ENCODE results near the gene CAMSAP1.

CAMSAP1 gene

DNA sequence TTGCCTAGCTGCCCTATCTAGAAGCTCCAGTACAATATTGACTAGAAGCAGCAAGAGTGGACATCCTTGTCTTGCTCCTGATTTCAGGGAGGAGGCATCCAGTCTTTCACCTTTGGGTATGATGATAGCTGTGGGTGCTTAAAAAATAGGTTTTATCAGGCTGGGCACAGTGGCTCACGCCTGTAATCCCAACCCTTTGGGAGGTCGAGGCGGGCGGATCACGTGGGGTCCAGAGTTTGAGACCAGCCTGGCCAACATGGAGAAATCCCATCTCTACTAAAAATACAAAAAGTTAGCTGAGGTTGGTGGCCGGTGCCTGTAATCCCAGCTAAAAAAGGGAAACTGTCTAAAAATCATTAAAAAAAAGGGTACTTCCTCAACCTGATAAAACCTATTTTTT lies 2.0 kb upstream of the CAMSAP1 start:
- Histone ChIP-seq H3K9me3 (ENCODE audit: control insufficient read depth, insufficient read depth, low read depth, low read length) (no peaks in the 10 kb centered on the region), H3K27ac (ENCODE audit: extremely low read depth, low read depth, low read length) (no peak overlapping the region), H3K4me1 (ENCODE audit: control insufficient read depth, insufficient read depth, low read length) (no peaks in the 10 kb centered on the region; the same call in 1 of the 2 replicates), H3K4me3 (ENCODE audit: low read depth, low read length) (no peak overlapping the region), H3K36me3 (ENCODE audit: control insufficient read depth in 2 of 2, insufficient read depth in 1 of 2, low read length in 2 of 2) (peaks cover 11 to 57% of the 10 kb centered on the region in 2 experiments; a peak in 2 of 3 replicates)
- ChIA-PET CTCF (interaction anchor here (0.6 to 0.7 kb wide), 2 partner anchors 65 to 321 kb away, joined by 3 read pairs; no protein-coding TSS in a partner anchor), POLR2A (no interaction called here)
- TF ChIP-seq ZNF223 (tag by site-specific recombination; IDR thresholded peaks at IDR 0.05), result no peak
- TF ChIP-seq, protein P1, sequence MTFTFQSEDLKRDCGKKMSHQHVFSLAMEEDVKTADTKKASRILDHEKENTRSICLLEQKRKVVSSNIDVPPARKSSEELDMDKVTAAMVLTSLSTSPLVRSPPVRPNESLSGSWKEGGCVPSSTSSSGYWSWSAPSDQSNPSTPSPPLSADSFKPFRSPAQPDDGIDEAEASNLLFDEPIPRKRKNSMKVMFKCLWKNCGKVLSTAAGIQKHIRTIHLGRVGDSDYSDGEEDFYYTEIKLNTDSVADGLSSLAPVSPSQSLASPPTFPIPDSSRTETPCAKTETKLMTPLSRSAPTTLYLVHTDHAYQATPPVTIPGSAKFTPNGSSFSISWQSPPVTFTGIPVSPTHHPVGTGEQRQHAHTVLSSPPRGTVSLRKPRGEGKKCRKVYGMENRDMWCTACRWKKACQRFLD (tag by site-specific recombination; IDR thresholded peaks at IDR 0.05), result no peak
- TF ChIP-seq ZBTB8A (tag by site-specific recombination; IDR thresholded peaks at IDR 0.05), result no peak
- TF ChIP-seq OSR2 (tag by site-specific recombination; IDR thresholded peaks at IDR 0.05), result no peak
- TF ChIP-seq ZSCAN30 (tag by site-specific recombination; IDR thresholded peaks at IDR 0.05), result no peak
- no peak for TF ChIP-seq ZNF341 (tag by site-specific recombination; IDR thresholded peaks at IDR 0.05; ENCODE audit: low read depth)
- TF ChIP-seq, protein P2, sequence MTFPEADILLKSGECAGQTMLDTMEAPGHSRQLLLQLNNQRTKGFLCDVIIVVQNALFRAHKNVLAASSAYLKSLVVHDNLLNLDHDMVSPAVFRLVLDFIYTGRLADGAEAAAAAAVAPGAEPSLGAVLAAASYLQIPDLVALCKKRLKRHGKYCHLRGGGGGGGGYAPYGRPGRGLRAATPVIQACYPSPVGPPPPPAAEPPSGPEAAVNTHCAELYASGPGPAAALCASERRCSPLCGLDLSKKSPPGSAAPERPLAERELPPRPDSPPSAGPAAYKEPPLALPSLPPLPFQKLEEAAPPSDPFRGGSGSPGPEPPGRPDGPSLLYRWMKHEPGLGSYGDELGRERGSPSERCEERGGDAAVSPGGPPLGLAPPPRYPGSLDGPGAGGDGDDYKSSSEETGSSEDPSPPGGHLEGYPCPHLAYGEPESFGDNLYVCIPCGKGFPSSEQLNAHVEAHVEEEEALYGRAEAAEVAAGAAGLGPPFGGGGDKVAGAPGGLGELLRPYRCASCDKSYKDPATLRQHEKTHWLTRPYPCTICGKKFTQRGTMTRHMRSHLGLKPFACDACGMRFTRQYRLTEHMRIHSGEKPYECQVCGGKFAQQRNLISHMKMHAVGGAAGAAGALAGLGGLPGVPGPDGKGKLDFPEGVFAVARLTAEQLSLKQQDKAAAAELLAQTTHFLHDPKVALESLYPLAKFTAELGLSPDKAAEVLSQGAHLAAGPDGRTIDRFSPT (tag by site-specific recombination; IDR thresholded peaks at IDR 0.05), result no peak
- no peak for TF ChIP-seq ZNF350 (tag by site-specific recombination; IDR thresholded peaks at IDR 0.05)
- no peak for TF ChIP-seq ZNF623 (tag by site-specific recombination; IDR thresholded peaks at IDR 0.05)
- no peak for TF ChIP-seq ZNF529 (tag by site-specific recombination; IDR thresholded peaks at IDR 0.05; ENCODE audit: insufficient replicate concordance)
- no peak for TF ChIP-seq ZNF830 (tag by site-specific recombination; IDR thresholded peaks at IDR 0.05; ENCODE audit: low read depth)
- no peak for TF ChIP-seq ZNF214 (tag by site-specific recombination; IDR thresholded peaks at IDR 0.05; ENCODE audit: borderline replicate concordance)
- TF ChIP-seq, protein P3, sequence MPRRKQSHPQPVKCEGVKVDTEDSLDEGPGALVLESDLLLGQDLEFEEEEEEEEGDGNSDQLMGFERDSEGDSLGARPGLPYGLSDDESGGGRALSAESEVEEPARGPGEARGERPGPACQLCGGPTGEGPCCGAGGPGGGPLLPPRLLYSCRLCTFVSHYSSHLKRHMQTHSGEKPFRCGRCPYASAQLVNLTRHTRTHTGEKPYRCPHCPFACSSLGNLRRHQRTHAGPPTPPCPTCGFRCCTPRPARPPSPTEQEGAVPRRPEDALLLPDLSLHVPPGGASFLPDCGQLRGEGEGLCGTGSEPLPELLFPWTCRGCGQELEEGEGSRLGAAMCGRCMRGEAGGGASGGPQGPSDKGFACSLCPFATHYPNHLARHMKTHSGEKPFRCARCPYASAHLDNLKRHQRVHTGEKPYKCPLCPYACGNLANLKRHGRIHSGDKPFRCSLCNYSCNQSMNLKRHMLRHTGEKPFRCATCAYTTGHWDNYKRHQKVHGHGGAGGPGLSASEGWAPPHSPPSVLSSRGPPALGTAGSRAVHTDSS (tag by site-specific recombination; IDR thresholded peaks at IDR 0.05), result no peak
- TF ChIP-seq ZNF48 (tag by site-specific recombination; IDR thresholded peaks at IDR 0.05), result no peak
- no peak for TF ChIP-seq GLIS2 (tag by site-specific recombination; IDR thresholded peaks at IDR 0.05)
- TF ChIP-seq TCF7L2 (IDR thresholded peaks at IDR 0.05; ENCODE audit: borderline replicate concordance, low read depth, low read length), result no peak
- TF ChIP-seq GLI4 (tag by site-specific recombination; IDR thresholded peaks at IDR 0.05), result no peak
- TF ChIP-seq ZSCAN16 (tag by site-specific recombination; IDR thresholded peaks at IDR 0.05), result no peak
- no peak for TF ChIP-seq BCL11B (tag by site-specific recombination; IDR thresholded peaks at IDR 0.05; ENCODE audit: low read depth)

DNA sequence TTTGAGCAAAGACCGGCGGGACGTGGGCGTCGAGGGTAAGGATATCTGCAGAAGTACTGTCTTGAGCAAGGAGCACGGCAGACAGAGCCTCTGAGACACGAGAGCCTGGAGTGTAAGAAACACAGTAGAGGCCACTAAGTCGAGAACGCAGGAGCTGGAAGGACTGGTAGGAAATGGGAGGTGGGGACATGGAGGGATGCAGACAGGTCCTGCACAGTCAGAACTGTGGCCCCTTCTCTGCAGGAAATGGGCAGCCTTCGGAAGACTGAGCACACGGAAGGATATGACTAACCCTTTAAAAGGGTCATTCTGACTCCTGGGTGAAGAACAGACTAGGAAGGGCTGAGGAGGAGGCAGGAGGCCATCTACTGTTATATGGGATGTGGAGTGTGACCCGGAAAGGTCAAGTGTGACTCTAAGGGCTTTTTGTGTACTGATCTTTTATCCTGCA lies 1.4 kb upstream of the CAMSAP1 start:
- no peaks in the 10 kb centered on the region; the same call in 1 of the 2 replicates for H3K4me1 ChIP-seq (ENCODE audit: control insufficient read depth, insufficient read depth, low read length)
- H3K9me3 ChIP-seq (ENCODE audit: control insufficient read depth, insufficient read depth, low read depth, low read length), result no peaks in the 10 kb centered on the region
- peaks cover 11 to 51% of the 10 kb centered on the region in 2 experiments; a peak in 2 of 3 replicates for H3K36me3 ChIP-seq (ENCODE audit: control insufficient read depth in 2 of 2, insufficient read depth in 1 of 2, low read length in 2 of 2)
- no peak overlapping the region for H3K4me3 ChIP-seq (ENCODE audit: low read depth, low read length)
- ChIA-PET POLR2A (no interaction called here), CTCF (interaction anchor here (0.7 kb wide), 1 partner anchor 66 kb away, joined by 3 read pairs; no protein-coding TSS in a partner anchor)
- no peak for TF ChIP-seq ZNF248 (tag by site-specific recombination; IDR thresholded peaks at IDR 0.05)
- TF ChIP-seq ZNF600 (tag by site-specific recombination; IDR thresholded peaks at IDR 0.05), result peak; percentile 36; the same call in 1 of the 2 replicates
- no peak for TF ChIP-seq ZNF48 (tag by site-specific recombination; IDR thresholded peaks at IDR 0.05)
- no peak for TF ChIP-seq ZNF473 (tag by site-specific recombination; IDR thresholded peaks at IDR 0.05)
- no peak for TF ChIP-seq ZNF221 (tag by site-specific recombination; IDR thresholded peaks at IDR 0.05; ENCODE audit: borderline replicate concordance)
- TF ChIP-seq YY1 (tag by site-specific recombination; IDR thresholded peaks at IDR 0.05), result no peak
- TF ChIP-seq, protein P4, sequence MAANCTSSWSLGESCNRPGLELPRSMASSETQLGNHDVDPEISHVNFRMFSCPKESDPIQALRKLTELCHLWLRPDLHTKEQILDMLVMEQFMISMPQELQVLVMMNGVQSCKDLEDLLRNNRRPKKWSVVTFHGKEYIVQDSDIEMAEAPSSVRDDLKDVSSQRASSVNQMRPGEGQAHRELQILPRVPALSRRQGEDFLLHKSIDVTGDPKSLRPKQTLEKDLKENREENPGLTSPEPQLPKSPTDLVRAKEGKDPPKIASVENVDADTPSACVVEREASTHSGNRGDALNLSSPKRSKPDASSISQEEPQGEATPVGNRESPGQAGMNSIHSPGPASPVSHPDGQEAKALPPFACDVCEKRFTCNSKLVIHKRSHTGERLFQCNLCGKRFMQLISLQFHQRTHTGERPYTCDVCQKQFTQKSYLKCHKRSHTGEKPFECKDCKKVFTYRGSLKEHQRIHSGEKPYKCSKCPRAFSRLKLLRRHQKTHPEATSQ (tag by site-specific recombination; IDR thresholded peaks at IDR 0.05), result no peak
- TF ChIP-seq, protein P5, sequence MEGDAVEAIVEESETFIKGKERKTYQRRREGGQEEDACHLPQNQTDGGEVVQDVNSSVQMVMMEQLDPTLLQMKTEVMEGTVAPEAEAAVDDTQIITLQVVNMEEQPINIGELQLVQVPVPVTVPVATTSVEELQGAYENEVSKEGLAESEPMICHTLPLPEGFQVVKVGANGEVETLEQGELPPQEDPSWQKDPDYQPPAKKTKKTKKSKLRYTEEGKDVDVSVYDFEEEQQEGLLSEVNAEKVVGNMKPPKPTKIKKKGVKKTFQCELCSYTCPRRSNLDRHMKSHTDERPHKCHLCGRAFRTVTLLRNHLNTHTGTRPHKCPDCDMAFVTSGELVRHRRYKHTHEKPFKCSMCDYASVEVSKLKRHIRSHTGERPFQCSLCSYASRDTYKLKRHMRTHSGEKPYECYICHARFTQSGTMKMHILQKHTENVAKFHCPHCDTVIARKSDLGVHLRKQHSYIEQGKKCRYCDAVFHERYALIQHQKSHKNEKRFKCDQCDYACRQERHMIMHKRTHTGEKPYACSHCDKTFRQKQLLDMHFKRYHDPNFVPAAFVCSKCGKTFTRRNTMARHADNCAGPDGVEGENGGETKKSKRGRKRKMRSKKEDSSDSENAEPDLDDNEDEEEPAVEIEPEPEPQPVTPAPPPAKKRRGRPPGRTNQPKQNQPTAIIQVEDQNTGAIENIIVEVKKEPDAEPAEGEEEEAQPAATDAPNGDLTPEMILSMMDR (tag by site-specific recombination; IDR thresholded peaks at IDR 0.05), result no peak
- H3K27ac ChIP-seq (ENCODE audit: extremely low read depth, low read depth, low read length), result no peak overlapping the region
